Measurements from ENCODE around the gene TCFL5.
"Not testable (repeated sequence)": the region's sequence is repeated elsewhere in the genome, so short reads cannot be mapped to it uniquely, and the experiment has no call there.

Gene TCFL5

DNA sequence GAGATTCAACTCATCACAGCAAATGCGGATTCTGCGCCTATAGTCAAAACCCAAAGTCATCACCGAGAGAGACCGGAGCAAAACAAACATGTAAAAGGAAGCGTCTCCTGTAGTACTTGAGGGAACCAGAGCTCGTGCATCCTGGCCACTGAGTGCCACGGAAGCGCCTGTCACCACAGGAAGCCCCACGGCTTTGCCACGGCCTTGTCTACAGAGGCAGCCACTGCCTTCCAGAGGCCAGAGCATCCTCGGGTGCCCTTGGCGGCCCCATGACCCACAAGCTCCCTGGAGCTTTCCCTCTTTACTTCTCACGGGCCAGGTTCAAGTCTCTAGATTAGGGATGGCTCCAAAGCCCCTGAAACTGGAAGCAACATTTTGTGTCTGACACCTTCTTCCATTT is 7.5 kb downstream of the TCFL5 start:
- no peak for DNase-seq (ENCODE audit: low spot score)

DNA sequence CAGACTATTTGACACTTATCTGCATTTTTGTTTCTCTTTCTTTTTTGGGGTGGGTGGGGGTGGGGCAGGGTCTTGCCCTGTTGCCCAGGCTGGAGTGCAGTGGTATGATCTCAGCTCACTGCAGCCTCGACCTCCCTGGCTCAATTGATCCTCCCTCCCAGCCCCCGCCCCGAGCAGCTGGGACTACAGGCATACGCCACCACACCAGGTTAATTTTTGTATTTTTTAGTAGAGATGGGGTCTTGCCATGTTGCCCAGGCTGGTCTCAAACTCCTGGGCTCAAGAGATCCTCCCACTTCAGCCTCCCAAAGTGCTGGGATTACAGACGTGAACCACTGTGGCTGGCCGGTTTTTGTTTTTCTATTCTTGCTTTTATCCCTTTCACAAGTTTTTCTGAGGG is 8.3 kb downstream of the TCFL5 start:
- DNase-seq (ENCODE audit: low spot score): not testable (repeated sequence)

DNA sequence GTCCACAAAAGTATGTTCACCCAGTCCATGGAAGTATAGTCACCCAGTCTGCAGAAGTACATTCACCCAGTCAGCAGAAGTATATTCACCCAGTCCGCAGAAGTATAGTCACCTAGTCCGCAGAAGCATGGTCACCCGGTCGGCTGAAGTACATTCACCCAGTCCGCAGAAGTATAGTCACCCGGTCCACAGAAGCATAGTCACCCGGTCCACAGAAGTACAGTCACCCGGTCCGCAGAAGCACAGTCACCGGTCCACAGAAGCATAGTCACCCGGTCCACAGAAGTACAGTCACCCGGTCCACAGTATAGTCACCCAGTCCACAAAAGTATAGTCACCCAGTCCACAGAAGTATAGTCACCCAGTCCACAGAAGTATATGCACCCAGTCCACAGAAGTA is 8.8 kb downstream of the TCFL5 start:
- DNase-seq (ENCODE audit: low spot score): no peak

DNA sequence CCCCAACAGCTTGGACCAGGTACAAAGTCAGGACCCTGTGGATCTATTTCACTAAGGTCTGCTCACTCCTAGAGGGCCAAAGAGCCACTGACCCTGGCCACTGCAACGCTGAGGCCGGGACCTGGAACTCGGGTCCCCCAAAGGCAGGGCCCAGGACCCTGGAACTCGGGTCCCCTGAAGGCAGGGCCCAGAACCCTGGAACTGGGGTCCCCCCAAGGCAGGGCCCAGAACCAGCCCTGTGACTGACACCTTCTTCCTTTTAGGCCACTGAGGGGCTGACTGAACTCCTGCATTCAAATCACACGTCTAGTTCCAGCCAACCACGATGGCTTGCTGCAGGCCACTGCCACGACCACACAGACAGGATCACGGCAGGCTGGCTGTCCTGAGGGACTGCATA is 9.4 kb downstream of the TCFL5 start:
- no peak for DNase-seq (ENCODE audit: low spot score)

DNA sequence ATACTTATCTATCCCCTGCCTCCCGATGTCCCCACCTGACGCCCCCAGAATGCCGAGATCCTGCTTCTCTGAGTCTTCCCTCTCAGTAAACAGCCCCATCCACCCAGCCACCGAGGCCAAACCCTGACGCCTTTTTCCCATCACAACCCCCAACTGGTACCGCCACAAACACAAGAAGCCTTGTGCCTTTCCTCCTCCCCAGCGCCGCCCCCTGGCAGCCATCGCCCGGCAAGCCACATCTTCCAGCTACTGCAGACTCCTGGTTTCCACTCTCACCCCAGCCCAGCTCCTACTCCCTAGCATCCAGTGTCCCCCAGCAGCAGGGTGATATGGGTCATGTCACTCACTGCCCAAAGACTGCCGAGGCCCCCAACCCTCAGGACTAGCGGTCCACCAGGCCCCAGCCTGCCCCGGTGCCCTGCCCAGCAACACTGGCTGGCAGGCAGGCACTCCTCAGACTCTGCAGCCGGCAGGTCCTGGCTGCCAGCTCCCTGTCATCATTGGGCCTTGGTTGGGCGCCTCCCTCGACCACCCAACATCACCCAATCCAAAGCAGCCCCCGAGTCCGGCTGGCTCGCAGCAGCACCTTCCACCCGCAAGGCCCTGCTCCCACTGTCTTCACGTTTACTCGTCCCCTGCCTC is 11.2 kb downstream of the TCFL5 start:
- no peak for DNase-seq (ENCODE audit: low spot score)

DNA sequence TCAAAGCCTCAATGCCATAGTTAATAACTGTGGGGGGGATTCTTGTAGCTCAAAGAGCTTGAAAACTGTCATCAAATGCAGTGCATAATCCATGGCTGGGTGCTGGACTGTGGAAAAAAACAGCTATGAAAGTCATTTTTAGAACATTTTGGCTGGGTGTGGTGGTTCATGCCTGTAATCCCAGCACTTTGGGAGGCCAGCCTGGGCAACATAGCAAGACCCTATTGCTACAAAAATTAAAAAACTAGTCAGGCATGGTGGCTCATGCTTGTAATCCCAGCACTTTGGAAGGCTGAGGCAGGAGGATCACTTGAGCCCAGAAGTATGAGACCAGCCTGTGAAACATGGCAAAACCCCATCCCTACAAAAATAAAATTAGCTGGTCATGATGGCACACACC is 12.2 kb downstream of the TCFL5 start:
- no peak for DNase-seq (ENCODE audit: low spot score)

DNA sequence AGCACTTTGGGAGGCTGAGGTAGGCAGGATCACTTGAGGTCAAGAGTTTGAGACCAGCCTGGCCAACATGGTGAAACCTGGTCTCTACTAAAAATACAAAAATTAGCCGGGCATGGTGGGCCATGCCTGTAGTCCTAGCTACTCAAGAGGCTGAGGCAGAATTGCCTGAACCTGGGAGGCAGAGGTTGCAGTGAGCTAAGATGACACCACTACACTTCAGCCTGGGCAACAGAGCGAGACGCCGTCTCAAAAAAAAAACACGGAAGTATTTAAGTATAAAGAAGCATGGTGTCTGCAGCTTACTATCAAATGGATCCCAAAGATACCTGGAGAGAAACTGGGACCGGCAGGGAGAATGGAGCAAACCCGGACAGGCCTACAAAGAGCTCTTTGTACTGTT is 12.7 kb downstream of the TCFL5 start:
- DNase-seq (ENCODE audit: low spot score): not testable (repeated sequence)

DNA sequence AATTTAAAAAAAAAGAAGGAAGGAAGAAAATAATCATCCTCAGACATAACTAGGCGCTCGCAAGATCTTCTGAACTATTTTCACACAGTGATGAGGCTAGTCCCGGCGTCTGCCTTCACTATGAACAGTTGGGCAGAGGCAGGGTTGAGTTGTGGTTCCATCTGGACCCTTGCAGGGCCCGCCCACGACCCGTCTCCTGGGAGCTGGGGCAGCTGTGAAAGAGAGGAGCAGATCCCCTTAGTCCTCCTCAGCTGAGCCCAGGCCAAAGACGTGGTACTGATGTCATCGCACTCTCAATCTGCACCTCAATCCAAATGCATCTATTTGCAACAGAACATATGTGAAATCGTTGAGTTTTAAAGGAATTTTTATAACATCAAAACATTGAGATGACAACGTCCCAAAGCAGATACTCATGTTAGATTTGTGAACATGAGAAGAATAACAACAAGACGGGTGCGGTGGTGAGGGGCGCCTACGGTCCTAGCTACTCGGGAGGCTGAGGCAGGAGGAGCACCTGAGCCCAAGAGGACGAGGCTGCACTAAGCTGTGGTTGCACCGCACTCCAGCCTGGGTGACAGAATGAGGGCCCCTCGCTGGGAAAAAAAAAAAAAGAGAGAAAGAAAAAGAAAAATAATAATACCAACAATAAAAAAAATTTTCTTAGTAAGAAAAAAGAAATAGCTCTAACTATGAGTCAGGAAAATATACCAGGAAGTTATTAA is 15.3 kb downstream of the TCFL5 start:
- DNase-seq (ENCODE audit: low spot score): no peak

DNA sequence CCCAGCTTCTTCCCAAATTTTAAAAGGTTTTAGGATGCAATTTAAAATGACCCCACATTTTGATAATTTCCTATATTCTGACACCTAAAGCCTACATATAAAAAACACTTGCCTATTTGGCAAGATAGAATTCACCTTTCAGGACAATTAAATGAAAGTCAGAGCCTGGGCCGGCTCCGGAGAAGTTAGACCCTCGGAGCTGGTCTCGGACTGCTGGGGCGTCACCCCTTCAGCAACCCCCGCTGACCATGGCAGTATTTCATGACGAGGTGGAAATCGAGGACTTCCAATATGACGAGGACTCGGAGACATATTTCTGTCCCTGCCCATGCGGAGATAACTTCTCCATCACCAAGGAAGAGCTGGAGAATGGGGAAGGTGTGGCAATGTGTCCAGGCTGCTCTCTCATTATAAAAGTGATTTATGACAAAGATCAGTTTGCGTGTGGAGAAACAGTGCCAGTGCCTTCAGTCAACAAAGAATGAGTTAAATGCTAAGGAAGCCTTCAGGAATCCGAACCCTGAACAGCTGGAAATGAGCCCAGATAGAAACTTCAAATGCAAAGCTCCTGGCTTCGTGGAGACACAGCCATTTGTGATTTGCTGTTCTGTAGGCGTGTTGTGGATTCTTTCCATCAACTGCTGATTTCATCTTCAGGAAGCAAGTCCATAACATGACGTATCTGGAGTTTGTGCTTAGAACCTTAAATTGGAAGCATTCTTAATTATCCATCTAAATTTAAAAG is 16.0 kb downstream of the TCFL5 start:
- no peak for DNase-seq (ENCODE audit: low spot score)

DNA sequence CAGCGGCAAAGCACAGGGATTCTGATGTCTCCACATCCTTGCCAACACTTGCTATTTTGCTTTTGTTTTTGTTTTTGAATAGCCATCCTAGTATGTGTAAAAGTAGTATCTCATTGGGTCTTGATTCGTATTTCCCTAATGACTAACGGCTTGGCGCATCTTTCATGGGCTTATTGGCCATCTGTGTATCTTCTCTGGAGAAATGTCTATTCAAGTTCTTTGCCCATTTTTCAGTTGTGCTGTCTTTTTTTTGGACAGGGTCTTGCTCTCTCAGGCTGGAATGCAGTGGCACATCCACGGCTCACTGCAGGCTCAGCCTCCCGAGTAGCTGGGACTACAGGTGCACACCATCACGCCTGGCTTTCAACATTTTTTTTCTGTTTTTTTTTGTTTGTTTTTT is 17.4 kb downstream of the TCFL5 start:
- DNase-seq (ENCODE audit: low spot score): no peak

DNA sequence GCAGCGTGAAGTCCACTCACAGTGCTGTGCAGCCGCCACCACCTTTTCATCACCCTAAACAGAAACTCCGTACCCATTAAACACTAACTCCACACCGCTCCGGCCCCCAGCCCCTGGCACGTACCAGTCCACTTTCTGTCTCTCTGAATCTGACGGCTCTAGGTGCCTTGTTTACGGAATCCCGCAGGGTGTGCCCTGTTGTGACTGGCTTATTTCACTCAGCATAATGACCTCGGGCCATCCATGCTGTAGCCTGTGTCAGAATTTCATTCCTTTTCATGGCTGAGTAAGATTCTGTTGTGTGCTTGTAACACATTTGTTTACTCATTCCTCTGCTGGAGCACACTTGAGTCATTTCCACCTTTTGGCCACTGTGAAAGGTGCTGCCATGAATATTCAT is 18.0 kb downstream of the TCFL5 start:
- no peak for DNase-seq (ENCODE audit: low spot score)

DNA sequence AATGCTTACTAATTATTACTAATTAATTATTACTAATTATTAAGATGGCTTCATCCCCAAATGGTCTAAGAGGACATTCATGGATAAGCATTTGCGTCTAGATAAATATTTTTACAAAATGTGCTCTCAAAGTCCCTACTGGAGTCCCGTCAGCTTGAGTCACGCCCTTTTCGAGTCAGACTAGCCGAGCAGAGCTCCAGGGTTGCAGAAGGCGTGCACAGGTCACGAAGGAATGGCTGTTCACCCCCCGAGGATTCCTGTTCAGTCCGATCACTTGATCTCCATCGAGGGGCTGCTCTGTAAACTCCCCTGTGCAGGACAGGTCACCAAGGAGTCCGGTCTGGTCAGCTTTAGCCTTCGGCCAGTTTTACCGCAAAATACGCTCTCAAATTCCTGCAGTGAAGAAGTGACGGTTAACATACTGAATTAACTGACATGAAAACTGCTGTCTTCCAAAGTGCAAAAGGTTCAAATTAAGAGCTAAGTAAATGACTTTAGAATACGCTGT is 19.9 kb downstream of the TCFL5 start:
- no peak for DNase-seq (ENCODE audit: low spot score)

DNA sequence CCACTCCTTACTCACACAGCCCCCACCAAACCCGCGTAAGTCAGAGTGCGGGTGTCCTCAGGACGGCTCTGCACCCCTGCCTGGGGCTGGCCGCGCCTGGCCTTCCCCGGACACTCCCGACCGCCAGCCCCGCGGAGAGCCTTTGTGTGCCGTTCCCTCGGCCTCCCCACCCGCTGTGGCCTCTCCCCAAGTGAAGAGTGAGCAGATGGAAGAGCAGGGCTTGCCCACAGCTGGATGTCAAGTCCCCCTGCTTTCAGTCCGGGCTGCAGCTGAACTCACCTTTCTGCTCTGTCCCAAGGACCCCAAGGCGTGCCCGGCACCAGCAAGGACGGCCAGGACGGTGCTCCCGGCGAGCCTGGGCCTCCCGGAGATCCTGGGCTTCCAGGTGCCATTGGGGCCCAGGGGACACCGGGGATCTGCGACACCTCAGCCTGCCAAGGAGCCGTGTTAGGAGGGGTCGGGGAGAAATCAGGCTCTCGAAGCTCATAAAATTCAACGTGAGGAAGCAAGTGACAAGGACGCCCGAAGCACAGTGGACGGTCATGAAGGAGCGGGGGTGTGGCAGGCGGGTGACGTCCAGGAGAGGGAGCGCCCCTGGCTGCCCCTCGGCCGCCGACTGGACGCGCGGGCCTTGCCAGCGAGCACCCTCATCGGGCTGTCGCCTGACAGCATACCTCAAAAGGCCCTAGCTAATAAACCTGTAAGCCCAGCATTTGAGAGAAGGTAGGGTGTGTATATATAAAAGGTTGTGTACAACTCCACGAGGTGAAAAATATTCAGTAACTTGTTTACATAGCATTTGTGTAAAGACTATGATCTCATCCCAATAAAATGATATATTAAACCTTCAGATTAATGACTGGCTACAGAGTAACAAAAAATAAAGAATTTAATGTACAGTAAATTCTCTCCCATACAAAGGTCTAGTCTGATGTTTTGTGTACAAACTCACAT is 21.1 kb downstream of the TCFL5 start:
- DNase-seq (ENCODE audit: low spot score): no peak

DNA sequence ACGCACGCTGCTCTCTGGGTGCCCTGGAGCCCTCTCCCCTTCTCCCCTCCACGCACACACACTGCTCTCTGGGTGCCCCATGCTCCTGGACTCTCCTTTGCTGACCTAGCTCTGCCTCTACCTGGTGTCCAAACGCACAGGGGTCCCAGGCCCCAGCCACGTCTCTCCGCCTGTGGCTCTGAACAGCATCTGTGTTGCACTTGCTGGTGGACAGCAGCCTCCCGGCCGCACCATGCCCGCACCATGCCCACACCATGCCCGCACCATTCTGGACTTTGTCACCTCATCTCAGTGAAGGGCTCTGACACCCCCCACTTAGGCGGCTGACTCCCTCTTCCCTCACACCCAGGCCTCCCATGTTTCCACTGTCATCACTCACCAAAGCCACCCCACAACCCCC is 21.8 kb downstream of the TCFL5 start:
- DNase-seq (ENCODE audit: low spot score): no peak

DNA sequence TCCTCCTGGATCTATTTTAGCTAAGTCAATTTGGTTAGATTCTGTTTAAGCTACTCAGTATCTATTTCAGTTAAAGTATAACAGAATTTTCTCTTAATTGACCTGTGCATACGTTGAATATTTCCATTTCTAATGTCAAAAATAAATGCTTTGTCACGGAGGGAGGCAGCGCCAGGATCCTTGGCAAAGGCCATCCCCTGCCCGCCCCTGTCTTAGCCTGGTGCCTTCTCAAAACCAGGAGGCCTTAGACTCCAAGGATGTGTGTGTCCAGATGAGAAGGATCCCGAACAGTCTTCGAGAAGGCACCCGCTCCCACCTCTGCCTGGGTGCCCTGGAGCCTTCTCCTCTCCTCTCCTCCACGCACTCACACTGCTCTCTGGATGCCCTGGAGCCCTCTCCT is 22.4 kb downstream of the TCFL5 start:
- DNase-seq (ENCODE audit: low spot score): no peak

DNA sequence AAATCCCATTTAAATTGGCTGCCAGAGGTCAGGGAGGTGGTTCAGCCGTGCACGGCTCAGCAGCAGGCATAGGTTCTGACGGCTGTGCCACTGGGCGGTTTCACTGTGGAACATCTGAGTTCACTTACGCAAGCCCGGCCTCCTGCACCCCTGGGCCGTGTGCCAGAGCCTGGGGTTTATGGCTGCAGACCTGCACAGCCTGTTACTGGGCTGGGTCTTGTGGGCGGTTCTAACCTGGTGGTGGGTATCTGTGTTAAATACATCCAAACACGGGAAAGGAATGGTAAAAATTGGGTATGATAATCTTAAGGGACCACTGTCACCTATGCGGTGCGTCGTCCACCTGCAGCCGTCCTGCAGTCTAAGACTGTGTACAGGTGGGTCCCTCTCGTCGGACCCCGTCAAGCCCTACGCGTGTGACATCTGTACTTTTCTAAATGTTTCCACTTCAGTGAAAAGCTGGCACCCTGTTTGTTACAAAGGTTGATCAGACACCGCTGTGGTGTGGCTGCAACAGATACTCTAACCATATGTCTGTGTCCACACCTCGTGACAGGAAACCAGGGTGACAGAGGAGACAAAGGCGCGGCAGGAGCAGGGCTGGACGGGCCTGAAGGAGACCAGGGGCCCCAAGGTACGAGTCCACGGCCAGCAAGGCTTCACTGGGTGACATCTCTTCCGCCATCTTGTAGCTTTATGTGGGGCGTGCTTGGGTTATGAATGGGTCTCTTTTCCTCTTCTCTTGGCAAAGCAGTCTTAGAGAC is 23.3 kb downstream of the TCFL5 start:
- peak; percentile 28 for DNase-seq (ENCODE audit: low spot score)

DNA sequence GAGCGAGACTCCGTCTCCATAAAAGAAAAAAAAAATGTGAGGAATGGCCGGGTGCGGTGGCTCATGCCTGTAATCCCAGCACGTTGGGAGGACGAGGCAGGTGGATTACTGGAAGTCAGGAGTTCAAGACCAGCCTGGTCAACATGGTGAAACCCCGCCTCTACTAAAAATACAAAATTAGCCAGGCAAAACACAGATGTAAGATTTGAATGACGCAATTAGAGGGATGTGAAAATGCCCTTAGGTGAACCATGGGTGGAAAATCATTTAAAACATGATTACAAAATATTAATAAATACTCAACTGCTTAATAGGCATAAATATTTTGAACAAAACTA is 23.9 kb downstream of the TCFL5 start:
- no peak for DNase-seq (ENCODE audit: low spot score)

DNA sequence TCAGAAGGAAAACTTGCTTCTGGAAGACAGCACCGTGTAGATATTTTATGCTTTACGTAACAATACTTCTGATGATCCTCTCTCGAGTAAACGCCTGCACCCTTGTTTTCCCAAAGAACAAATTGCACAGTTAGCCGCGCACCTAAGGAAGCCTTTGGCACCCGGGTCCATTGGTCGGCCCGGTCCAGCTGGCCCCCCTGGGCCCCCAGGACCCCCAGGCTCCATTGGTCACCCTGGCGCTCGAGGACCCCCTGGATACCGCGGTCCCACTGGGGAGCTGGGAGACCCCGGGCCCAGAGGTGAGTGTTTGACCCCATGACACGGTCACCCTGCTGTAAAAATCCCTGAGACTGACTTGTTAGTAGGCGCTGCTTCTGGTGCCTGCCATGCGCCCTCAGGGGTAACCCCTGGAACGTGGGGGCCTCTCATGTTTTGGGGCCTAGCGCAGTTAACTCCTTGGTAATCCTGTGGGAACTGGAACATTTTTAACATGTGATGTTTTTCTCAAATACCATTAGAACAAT is 24.6 kb downstream of the TCFL5 start:
- DNase-seq (ENCODE audit: low spot score): no peak

DNA sequence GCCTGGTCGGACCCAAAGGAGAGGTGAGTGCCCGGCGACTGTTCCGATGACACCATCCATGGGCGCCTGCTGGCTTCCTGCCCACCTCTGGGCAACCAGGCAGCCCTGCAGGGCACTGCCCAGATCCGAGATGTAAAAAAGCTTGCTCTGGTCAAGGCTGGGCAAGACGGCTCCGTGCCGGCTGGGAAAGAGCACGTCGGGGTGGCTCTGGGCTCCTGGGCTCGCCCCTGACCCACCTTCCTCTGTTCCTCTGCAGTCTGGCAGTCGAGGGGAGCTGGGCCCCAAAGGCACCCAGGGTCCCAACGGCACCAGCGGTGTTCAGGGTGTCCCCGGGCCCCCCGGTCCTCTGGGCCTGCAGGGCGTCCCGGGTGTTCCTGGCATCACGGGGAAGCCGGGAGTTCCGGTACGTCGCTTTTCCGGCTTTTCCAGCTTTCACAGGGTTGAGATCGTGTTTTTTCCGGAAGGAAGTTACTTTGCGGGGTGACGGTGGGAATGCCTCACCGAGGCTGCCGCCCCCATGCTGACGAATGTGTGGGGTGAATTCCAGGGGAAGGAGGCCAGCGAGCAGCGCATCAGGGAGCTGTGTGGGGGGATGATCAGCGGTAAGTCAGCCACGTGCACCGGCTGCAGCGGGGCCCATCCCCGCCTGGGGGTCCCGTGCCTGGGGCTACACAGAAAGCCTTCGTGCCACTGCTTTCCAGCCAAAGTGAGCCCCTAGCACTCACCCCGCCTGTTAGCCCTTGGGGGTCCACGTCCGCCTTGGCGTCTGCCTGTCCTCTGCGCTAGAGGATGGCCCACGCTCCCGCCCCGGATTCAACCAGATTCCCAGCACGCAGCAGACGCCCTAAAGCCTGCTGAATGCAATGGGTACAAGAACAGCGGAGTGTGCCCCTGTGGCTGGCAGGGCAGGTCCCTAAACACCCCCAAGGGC is 25.4 kb downstream of the TCFL5 start:
- DNase-seq (ENCODE audit: low spot score): no peak

Data from germinal center (tissue), 1 donor.